WTC11 (cell line): ENCODE data around the gene PDGFRB. TPM values are rescaled to one million over a fixed set of nuclear protein-coding genes. Genes with fewer than 3 reads are reported as not detected.

Source experiments
- ATAC-seq: fragments of 200-7000 bp; cut with Tn5 transposase; 2 replicates; pipeline ENCODE4 v1.10.0; 2021; ENCODE audit warnings: mild to moderate bottlenecking, moderate library complexity
- CTCF ChIA-PET: fragments of 300-600 bp; sonication (Branson Sonifier 250); formaldehyde crosslinking; loops from one replicate; lab custom pipeline; 2021; ENCODE audit warnings: antibody characterized with exemption; lab: Charles Lee
- POLR2A ChIA-PET: fragments of 350-600 bp; sonication (Branson Sonifier 250); formaldehyde crosslinking; loops from one replicate; lab custom pipeline; 2021; ENCODE audit warnings: antibody characterized with exemption; lab: Charles Lee
- DNase-seq: peaks from one replicate; pipeline ENCODE4 v3.0.0; 2021; ENCODE audit warnings: low spot score
- H3K27ac Mint-ChIP-seq: 2 replicates; pipeline ENCODE4 v1.8.0; 2021; ENCODE audit warnings: mixed read lengths
- H3K27me3 Mint-ChIP-seq: 2 replicates; pipeline ENCODE4 v1.8.0; 2021; ENCODE audit warnings: low read depth, mild to moderate bottlenecking, moderate library complexity, mixed read lengths
- H3K36me3 Mint-ChIP-seq: 2 replicates; pipeline ENCODE4 v1.8.0; 2021; ENCODE audit warnings: mixed read lengths
- H3K4me1 Mint-ChIP-seq: 2 replicates; pipeline ENCODE4 v1.8.0; 2022; ENCODE audit warnings: mixed read lengths
- H3K4me3 Mint-ChIP-seq: 2 replicates; pipeline ENCODE4 v1.8.0; 2021; ENCODE audit warnings: mild to moderate bottlenecking, moderate library complexity, mixed read lengths
- H3K9me3 Mint-ChIP-seq: 2 replicates; pipeline ENCODE4 v1.8.0; 2021; ENCODE audit warnings: mixed read lengths
- CREM ChIP-seq: sonication (generic); formaldehyde crosslinking; IDR thresholded peaks from 2 replicates; pipeline ENCODE4 v1.8.1; 2022; ENCODE audit warnings: mild to moderate bottlenecking, missing genetic modification reagents, moderate library complexity
- ELF4 ChIP-seq: sonication (generic); formaldehyde crosslinking; IDR thresholded peaks from 2 replicates; pipeline ENCODE4 v1.8.1; 2022; ENCODE audit warnings: low read depth, mild to moderate bottlenecking, moderate library complexity, missing genetic modification reagents
- EMX1 ChIP-seq: fragments of 250-450 bp; sonication (Bioruptor Pico); IDR thresholded peaks from 2 replicates; pipeline ENCODE4 v1.8.0; 2021; ENCODE audit warnings: mild to moderate bottlenecking
- ESRRA ChIP-seq: sonication (generic); formaldehyde crosslinking; IDR thresholded peaks from 2 replicates; pipeline ENCODE4 v1.8.1; 2022; ENCODE audit warnings: mild to moderate bottlenecking, missing genetic modification reagents, borderline replicate concordance
- ETV6 ChIP-seq: sonication (generic); formaldehyde crosslinking; IDR thresholded peaks from 2 replicates; pipeline ENCODE4 v1.8.1; 2022; ENCODE audit warnings: mild to moderate bottlenecking, missing genetic modification reagents
- FOXK1 ChIP-seq: sonication (generic); formaldehyde crosslinking; IDR thresholded peaks from 2 replicates; pipeline ENCODE4 v1.8.0; 2022; ENCODE audit warnings: mild to moderate bottlenecking, moderate library complexity, missing genetic modification reagents
- JAZF1 ChIP-seq: fragments of 250-450 bp; sonication (Bioruptor Pico); IDR thresholded peaks from 2 replicates; pipeline ENCODE4 v1.9.0; 2021; ENCODE audit warnings: moderate library complexity, mild to moderate bottlenecking, inconsistent platforms
- KAT7 ChIP-seq: sonication (generic); formaldehyde crosslinking; IDR thresholded peaks from 2 replicates; pipeline ENCODE4 v1.8.1; 2023; ENCODE audit warnings: missing genetic modification reagents, mild to moderate bottlenecking, borderline replicate concordance
- MXD4 ChIP-seq: fragments of 250-450 bp; sonication (Bioruptor Pico); IDR thresholded peaks from 2 replicates; pipeline ENCODE4 v1.8.0; 2021; ENCODE audit warnings: mild to moderate bottlenecking, moderate library complexity, borderline replicate concordance
- NR3C1 ChIP-seq: sonication (generic); formaldehyde crosslinking; conservative IDR thresholded peaks from 2 replicates; pipeline ENCODE4 v1.8.1; 2023; ENCODE audit warnings: low read depth, mild to moderate bottlenecking, missing genetic modification reagents
- PREB ChIP-seq: sonication (generic); formaldehyde crosslinking; IDR thresholded peaks from 2 replicates; pipeline ENCODE4 v1.8.1; 2022; ENCODE audit warnings: mild to moderate bottlenecking, missing genetic modification reagents, moderate library complexity, borderline replicate concordance
- RORB ChIP-seq: fragments of 250-450 bp; sonication (Bioruptor Pico); IDR thresholded peaks from 2 replicates; pipeline ENCODE4 v1.9.0; 2021; ENCODE audit warnings: mild to moderate bottlenecking
- SMAD3 ChIP-seq: sonication (generic); formaldehyde crosslinking; IDR thresholded peaks from 2 replicates; pipeline ENCODE4 v1.8.0; 2022; ENCODE audit warnings: missing genetic modification reagents, mild to moderate bottlenecking, borderline replicate concordance
- STAT6 ChIP-seq: sonication (generic); formaldehyde crosslinking; conservative IDR thresholded peaks from 2 replicates; pipeline ENCODE4 v1.8.1; 2023; ENCODE audit warnings: mild to moderate bottlenecking, low read depth, missing genetic modification reagents, moderate library complexity
- TCF7 ChIP-seq: sonication (generic); formaldehyde crosslinking; IDR thresholded peaks from 2 replicates; pipeline ENCODE4 v1.8.0; 2022; ENCODE audit warnings: mild to moderate bottlenecking, low read depth, missing genetic modification reagents, moderate library complexity
- USF2 ChIP-seq: sonication (generic); formaldehyde crosslinking; IDR thresholded peaks from 2 replicates; pipeline ENCODE4 v1.8.1; 2023; ENCODE audit warnings: mild to moderate bottlenecking, missing genetic modification reagents, moderate library complexity
- ZNF671 ChIP-seq: fragments of 250-450 bp; sonication (Bioruptor Pico); IDR thresholded peaks from 2 replicates; pipeline ENCODE4 v1.8.0; 2021; ENCODE audit warnings: mild to moderate bottlenecking
- total RNA-seq: library from RNA; stranded (reverse); gene quantifications from 3 replicates; pipeline ENCODE4 v1.2.3, GENCODE V29; 2021
- TF ChIP-seq, protein P1 (sequence below): fragments of 250-450 bp; sonication (Bioruptor Pico); IDR thresholded peaks from 2 replicates; pipeline ENCODE4 v1.8.0; 2021; ENCODE audit warnings: mild to moderate bottlenecking

Gene PDGFRB
- total RNA-seq, 1 experiment from 2014 or later: 5.1 TPM

GRCh38 chr5:150081541-150082283 is 73.9 kb downstream of the PDGFRB start (continued):
- TF ChIP-seq, protein P1, sequence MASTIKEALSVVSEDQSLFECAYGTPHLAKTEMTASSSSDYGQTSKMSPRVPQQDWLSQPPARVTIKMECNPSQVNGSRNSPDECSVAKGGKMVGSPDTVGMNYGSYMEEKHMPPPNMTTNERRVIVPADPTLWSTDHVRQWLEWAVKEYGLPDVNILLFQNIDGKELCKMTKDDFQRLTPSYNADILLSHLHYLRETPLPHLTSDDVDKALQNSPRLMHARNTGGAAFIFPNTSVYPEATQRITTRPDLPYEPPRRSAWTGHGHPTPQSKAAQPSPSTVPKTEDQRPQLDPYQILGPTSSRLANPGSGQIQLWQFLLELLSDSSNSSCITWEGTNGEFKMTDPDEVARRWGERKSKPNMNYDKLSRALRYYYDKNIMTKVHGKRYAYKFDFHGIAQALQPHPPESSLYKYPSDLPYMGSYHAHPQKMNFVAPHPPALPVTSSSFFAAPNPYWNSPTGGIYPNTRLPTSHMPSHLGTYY (CRISPR knock-in tag): no peak
- TF ChIP-seq FOXK1 (CRISPR knock-in tag): no peak
- no peak for TF ChIP-seq MXD4 (CRISPR knock-in tag)
- no peak for TF ChIP-seq USF2

GRCh38 chr5:150080696-150081435 is 74.8 kb downstream of the PDGFRB start:
- TF ChIP-seq ZNF671 (CRISPR knock-in tag) (no peak), EMX1 (CRISPR knock-in tag) (no peak), ELF4 (no peak), STAT6 (CRISPR knock-in tag) (no peak), CREM (CRISPR knock-in tag) (no peak), TCF7 (no peak), RORB (no peak), NR3C1 (CRISPR knock-in tag) (no peak), KAT7 (CRISPR knock-in tag) (no peak), ESRRA (CRISPR knock-in tag) (no peak), SMAD3 (CRISPR knock-in tag) (no peak), JAZF1 (no peak), ETV6 (CRISPR knock-in tag) (no peak), PREB (CRISPR knock-in tag) (no peak)
- TF ChIP-seq, protein P1 (CRISPR knock-in tag): no peak
- POLR2A ChIA-PET: no interaction called here
- no peak for ATAC-seq
- peaks cover 17% of the 10 kb centered on the region for H3K4me1 Mint-ChIP-seq
- H3K36me3 Mint-ChIP-seq: no peaks in the 10 kb centered on the region
- no peak overlapping the region for H3K4me3 Mint-ChIP-seq
- CTCF ChIA-PET: interaction anchor here (1.2 kb wide), 1 partner anchor 26 kb away, joined by 3 read pairs; no protein-coding TSS in a partner anchor
- no peak for DNase-seq
- no peaks in the 10 kb centered on the region for H3K27me3 Mint-ChIP-seq
- no peaks in the 10 kb centered on the region for H3K9me3 Mint-ChIP-seq
- no peak overlapping the region for H3K27ac Mint-ChIP-seq
